ENCODE results near the gene MCF2L2.
"Not testable (repeated sequence)": the region's sequence is repeated elsewhere in the genome, so short reads cannot be mapped to it uniquely, and the experiment has no call there.

Gene MCF2L2

GRCh38 chr3:183261151-183261724 lies 167.2 kb downstream of the MCF2L2 start:
- DNase-seq = no peak

- DNase-seq = no peak
Measured at GRCh38 chr3:183260167-183260904, 168.1 kb downstream of the MCF2L2 start.

DNA sequence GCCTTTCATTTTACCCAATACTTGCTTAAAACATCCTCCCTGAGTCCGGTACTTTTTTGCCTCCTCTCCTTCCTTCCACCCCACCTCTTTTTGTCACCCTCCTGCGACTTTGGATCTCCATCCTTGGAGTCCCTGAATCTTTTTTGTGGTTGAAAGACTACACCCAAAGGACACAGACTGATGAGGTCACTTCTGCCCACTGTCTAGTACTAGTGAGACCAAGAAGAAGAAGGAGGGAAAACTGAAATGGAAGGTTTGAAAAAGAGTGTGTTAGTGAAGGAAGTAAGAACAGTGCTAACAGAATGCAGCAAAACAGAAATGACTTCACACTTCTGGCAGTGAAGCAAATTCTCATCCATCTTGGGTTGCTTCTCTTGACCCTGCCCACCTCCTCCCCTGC lies 168.8 kb downstream of the MCF2L2 start:
- no peak for DNase-seq

GRCh38 chr3:183259087-183259486 lies 169.3 kb downstream of the MCF2L2 start:
- DNase-seq = no peak

DNA sequence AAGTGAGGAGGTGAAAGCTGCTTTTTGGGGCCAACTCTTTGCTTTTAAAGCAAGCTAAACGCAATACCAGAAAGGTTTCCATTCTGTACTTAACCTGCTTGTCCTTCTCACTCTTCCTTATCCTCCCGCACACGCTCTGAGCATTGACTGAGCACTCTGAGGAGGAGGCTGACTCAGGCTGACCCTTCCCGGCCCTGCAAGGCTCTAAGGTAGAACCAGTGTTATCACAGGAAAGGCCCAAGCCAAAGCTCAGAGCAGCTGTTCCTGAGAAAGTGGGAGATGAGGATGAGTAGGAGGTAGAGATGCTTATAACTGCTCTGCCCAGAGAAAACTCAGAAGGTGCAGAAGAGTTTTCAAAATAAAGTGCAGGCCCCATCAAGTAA lies 173.1 kb downstream of the MCF2L2 start:
- DNase-seq = no peak

DNA sequence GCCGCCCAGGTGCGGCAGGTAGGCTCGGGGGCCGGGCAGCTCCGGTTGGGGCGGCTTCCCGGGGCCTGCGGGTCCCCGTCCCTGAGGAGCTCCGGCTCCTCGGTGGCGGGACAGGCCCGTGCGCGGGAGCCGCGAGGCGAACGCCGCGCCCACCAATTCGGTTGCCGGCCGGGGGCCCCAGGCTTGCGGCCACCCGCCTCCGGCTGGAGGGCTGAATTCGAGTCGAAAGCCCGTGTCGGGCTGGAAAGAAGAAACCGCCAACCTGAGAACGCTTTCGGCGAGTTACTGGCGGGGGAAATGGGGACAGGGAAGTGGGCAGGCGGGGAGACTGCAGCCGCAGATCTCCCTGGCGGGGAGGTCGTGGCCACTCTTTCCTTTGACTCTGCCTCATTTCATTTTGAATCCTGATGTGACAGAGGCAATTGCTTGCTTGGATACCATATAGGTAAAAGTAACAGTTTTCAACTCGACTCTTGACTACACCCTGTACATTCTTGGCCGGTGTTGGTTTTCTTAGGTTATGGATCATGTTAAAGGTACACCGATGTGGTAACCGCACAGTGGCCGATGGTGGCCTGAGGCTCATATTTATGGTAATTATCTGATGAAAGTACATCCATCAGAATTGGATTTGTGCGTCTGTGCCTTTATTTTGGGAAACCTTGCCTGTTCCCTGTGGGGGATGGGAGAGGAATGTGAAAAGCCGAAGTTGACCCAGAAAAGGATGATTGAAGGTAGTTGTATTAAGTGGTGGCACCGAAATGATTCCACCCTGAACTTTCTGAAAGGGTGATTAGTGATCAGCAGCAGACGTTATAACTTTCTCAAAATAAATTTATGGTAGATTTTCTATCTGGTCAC lies 173.7 kb downstream of the MCF2L2 start:
- no peak for DNase-seq

DNA sequence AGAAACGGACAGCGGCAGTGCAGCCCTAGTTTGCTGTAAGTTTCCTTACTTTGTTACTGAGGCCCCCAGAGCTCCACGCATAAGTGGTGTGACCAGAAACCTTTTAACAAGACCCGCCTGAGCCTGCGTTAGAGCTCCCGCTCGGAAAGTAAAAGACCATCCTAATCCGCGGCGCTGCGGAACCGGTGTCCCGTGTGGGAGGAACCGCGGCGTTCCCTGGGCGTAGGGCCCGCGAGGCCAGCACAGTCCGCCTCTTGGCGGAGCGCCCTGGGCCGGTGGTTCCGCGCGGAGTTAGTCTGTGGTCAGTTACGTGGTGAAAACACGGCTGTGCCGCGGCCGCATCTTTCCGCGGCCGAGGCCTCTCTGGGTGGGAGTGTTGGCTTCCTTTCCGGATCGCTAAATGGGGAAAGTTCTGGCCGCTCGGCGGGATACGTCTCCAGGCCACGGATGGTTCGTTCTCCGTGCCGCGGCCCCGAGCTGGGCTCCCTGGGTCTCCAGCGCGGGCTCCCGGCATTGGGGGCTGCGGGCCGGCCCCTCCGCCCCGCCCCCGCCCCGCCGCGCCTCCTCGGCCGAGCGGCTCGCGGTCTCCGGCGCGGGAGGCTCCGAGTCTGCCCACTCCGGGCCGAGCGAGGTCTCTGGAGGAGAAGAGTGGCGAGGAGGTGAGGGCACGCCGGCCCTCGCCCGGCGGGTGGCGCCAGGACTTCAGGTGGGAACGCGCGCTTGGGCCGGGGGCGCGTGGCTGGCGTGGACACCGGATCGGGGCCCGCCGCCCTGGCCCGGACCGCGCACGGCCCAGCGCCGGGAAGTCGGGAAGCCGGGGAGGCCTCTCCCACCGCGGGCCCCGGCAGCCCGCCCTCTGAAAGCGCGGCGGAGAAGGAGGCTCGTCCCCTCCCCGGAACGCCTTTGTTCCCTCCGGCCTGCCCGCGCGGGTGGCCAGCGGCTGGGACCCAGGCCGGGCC lies 174.6 kb downstream of the MCF2L2 start:
- no peak for DNase-seq

DNA sequence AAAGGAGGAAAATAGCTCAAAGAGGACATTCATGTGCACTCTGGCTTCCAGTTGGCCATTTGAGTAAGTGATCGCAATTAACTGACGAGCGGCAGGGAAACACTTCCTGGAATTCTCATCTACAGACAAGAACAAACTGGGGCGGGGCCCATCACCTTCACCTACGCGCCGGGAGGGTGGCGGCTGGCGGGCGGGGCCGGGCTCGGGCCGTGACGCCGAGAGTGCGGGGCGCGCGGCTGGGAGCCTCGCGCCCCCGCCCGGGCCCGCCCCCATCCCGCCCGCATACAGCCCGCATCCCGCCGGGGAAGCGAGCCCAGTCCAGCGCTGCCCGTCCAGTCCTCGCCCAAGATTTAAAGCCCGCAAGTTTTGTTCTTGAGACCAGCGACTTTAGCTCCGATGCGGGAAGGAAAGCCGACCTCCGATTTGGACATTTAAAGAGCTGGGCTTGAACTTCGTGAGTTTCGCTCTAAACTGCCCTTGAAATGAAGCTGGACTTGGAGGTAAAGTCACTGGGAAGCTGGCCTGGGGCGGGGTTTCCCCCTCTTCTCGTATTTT lies 175.4 kb downstream of the MCF2L2 start, which contains the start of gene B3GNT5:
B3GNT5 (plus strand) TSS at position 281 of the 555 bp plus-strand sequence. CDS start 16,546 bp downstream, outside the sequence.
- no peak for DNase-seq

DNA sequence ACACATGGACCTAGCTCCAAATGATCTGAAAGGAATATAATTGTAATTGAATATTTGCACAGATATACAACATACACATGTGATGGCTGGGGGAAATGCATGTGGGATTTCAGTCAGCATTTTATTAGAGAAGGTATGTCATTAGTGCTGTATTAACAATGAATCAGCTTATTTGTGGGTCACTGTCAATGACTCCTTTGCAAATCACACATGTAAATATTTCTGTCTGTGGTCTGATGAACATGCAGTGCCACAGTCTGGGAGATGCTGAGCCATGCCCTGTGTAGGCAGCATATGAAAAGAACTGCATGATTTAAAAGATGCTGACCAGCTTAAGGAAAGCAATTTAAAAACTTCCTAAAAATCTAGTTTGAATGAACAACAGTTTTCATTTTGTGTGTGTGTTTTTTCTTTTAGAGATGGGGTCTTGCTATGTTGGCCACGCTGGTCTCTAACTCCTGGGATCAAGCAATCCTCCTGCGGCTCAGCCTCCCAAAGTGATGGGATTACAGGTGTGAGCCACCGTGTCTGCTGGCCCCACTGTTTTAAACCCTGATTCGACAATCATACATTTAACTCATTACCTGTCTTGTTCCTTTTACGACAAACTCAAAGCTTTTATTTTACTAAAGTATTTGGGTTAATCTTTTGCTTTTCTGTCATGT lies 176.2 kb downstream of the MCF2L2 start:
- DNase-seq = no peak

- DNase-seq = no peak
Measured at GRCh38 chr3:183249006-183249718, 179.3 kb downstream of the MCF2L2 start.

- DNase-seq = no peak
Measured at GRCh38 chr3:183247011-183247589, 181.3 kb downstream of the MCF2L2 start.

GRCh38 chr3:183244981-183245476 lies 183.4 kb downstream of the MCF2L2 start:
- no peak for DNase-seq

DNA sequence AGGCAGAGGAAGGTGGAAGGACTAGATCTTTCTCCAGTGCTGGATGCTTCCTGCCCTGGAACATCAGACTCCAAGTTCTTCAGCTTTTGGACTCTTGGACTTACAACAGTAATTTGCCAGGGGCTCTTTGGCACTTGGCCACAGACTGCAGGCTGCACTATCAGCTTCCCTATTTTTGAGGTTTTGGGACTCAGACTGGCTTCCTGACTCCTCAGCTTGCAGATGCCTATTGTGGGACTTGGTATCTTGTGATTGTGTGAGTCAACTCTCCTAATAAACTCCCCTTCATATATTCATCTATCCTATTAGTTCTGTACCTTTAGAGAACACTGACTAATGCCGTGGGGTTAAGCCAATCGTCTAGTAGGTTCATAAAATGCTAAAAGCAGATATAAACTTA lies 184.2 kb downstream of the MCF2L2 start:
- DNase-seq = no peak

DNA sequence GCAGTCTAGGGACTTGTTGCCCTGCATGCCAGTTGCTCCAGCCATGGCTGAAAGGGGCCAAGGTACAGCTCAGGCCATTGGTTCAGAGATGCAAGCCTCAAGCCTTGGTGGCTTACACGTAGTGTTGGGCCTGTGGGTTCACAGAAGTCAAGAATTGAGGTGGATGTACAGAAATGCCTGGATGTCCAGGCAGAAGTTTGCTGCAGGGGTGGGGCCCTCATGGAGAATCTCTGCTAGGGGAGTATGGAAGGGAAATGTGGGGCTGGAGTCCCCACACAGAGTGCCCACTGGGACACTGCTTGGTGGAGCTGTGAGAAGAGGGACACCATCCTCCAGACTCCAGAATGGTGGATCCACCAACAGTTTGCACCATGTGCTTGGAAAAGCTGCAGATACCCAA lies 186.0 kb downstream of the MCF2L2 start:
- no peak for DNase-seq

DNA sequence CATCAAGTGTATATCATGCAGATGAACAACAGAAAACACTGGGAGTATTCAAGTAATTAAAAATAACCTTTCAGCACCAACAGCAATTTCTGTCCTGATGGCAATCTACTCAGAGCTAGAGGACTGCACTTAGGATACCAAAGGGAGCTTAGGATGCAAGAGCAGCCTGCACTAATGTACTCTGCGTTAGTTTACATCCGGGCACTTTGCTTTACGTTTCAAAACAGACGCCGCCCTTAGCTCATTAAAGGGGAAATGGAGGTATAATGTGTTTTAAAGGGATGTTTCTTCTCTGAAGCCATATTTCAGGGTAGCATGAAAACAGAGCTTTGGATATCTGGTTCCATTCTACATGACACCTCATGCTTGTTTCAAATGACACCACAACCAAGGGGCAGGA lies 189.4 kb downstream of the MCF2L2 start:
- DNase-seq = no peak

DNA sequence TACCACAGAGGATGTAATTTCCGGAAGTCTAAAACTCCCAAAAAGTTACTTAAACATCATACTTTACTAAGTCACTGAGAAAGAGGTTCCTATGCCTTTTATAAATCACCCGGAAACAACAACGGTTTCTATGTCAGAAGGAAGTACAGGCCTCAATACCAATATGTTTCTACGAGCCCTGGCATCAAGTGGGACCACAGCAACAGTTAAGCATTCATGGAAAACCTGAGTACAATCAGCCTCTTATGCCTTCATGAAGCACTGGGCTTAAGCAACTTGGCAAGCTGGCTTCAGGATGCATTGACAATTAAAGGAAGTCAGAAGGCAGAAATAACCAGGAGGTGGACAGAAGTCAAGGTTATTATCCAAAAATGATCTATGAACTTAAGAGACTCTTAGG lies 194.5 kb downstream of the MCF2L2 start:
- DNase-seq = no peak

DNA sequence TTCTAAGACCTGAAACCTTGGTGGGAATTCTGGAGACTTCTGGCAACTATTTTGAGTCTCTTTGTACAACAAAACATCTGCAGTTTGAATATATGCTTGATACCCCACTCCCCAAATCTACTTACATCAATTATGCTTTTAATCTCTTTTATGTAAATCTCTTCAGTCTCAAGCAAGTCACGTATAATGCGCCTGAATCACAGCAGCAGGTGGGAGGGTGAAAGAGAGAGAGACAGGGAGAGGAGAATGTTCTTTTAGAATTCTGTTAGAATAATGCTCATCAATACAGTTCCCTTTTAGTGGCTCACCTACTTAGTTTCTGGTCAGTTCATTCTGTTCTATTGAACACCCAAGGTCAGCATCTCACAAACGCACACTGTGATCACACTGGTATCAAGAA lies 197.6 kb downstream of the MCF2L2 start:
- DNase-seq = no peak

DNA sequence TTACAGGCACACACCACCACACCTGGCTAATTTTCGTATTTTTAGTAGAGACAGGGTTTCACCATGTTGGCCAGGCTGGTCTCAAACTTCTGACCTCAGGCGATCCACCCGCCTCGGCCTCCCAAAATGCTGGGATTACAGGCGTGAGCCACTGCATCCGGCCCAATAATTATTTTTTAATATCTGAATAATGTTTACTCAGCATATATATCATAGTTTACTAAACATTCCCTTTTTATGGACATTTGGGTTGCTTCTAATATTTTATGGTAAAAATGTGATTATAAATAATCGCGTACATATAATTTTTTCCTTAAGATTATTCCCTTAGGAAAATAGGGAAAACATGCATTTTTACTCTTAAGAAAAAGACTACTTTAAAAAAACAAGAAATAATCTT lies 198.2 kb downstream of the MCF2L2 start:
- not testable (repeated sequence) for DNase-seq

GRCh38 chr3:183229178-183229577 lies 199.2 kb downstream of the MCF2L2 start:
- no peak for DNase-seq

DNA sequence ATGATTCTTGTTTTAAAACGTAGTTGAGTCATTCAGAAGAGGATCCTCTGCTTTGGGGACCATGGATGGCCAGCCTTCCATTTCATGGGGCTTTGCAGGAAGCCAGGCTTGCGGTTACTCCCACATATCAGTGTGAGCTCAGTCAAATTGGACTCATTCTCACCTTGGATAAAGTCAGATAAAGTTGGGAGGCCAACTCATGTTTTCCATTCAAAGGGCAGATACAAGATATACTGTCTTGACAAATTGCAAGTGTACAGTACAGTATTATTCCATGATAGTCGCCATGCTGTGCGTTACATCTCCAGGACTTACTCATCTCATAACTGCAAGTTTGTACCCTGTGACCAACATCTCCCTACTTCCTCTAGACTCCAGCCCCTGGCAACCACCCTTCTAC lies 200.8 kb downstream of the MCF2L2 start:
- no peak for DNase-seq
